ENCODE data around the gene GALNT17. TPM values are rescaled to one million over a fixed set of nuclear protein-coding genes. Genes with fewer than 3 reads are reported as not detected.

Gene GALNT17
- polyA plus RNA-seq, 1 donor from 2014 or later = 15.7 TPM

GRCh38 chr7:71740174-71740560 is 608.2 kb downstream of the GALNT17 start:
- no peak overlapping the region for H3K4me2 ChIP-seq (ENCODE audit: low read length)
- no peaks in the 10 kb centered on the region for H3K79me2 ChIP-seq (replicated peaks; ENCODE audit: insufficient read depth, low read length)
- no peak overlapping the region for H3K27ac ChIP-seq (ENCODE audit: low read length)
- H3K4me3 ChIP-seq (ENCODE audit: low read length) = no peak overlapping the region
- no peaks in the 10 kb centered on the region for H3K9me3 ChIP-seq (ENCODE audit: low read length)
- H3K9ac ChIP-seq (ENCODE audit: low read length) = no peak overlapping the region
- no peak overlapping the region for H2AFZ ChIP-seq (ENCODE audit: low read depth, low read length)
- no peaks in the 10 kb centered on the region for H3K9me2 ChIP-seq (ENCODE audit: insufficient read depth, low read length)
- H3K36me3 ChIP-seq (ENCODE audit: insufficient read depth, low read length) = no peaks in the 10 kb centered on the region
- no peaks in the 10 kb centered on the region for H4K20me1 ChIP-seq (ENCODE audit: insufficient read depth)
- TF ChIP-seq SMC3 (conservative IDR thresholded peaks at IDR 0.05; ENCODE audit: poor library complexity) (no peak), EZH2 (IDR thresholded peaks at IDR 0.05; ENCODE audit: borderline replicate concordance, insufficient read depth, low read length, poor library complexity, severe bottlenecking) (no peak), CTCF (IDR thresholded peaks at IDR 0.05; ENCODE audit: poor library complexity, severe bottlenecking) (no peak), MXI1 (conservative IDR thresholded peaks at IDR 0.05; ENCODE audit: poor library complexity, severe bottlenecking) (no peak), TAF1 (IDR thresholded peaks at IDR 0.05; ENCODE audit: low read depth) (no peak), POLR2AphosphoS5 (IDR thresholded peaks at IDR 0.05) (no peak), EP300 (conservative IDR thresholded peaks at IDR 0.05; ENCODE audit: poor library complexity, severe bottlenecking) (no peak), RAD21 (conservative IDR thresholded peaks at IDR 0.05) (no peak)
- TF ChIP-seq, protein P1, sequence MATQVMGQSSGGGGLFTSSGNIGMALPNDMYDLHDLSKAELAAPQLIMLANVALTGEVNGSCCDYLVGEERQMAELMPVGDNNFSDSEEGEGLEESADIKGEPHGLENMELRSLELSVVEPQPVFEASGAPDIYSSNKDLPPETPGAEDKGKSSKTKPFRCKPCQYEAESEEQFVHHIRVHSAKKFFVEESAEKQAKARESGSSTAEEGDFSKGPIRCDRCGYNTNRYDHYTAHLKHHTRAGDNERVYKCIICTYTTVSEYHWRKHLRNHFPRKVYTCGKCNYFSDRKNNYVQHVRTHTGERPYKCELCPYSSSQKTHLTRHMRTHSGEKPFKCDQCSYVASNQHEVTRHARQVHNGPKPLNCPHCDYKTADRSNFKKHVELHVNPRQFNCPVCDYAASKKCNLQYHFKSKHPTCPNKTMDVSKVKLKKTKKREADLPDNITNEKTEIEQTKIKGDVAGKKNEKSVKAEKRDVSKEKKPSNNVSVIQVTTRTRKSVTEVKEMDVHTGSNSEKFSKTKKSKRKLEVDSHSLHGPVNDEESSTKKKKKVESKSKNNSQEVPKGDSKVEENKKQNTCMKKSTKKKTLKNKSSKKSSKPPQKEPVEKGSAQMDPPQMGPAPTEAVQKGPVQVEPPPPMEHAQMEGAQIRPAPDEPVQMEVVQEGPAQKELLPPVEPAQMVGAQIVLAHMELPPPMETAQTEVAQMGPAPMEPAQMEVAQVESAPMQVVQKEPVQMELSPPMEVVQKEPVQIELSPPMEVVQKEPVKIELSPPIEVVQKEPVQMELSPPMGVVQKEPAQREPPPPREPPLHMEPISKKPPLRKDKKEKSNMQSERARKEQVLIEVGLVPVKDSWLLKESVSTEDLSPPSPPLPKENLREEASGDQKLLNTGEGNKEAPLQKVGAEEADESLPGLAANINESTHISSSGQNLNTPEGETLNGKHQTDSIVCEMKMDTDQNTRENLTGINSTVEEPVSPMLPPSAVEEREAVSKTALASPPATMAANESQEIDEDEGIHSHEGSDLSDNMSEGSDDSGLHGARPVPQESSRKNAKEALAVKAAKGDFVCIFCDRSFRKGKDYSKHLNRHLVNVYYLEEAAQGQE (IDR thresholded peaks at IDR 0.05; ENCODE audit: borderline replicate concordance) = no peak
- H3K27me3 ChIP-seq (ENCODE audit: insufficient read depth, low read depth, low read length) = peaks cover 7% of the 10 kb centered on the region
- no peaks in the 10 kb centered on the region for H3F3A ChIP-seq (ENCODE audit: insufficient read depth, low read length, poor library complexity, severe bottlenecking)

DNA sequence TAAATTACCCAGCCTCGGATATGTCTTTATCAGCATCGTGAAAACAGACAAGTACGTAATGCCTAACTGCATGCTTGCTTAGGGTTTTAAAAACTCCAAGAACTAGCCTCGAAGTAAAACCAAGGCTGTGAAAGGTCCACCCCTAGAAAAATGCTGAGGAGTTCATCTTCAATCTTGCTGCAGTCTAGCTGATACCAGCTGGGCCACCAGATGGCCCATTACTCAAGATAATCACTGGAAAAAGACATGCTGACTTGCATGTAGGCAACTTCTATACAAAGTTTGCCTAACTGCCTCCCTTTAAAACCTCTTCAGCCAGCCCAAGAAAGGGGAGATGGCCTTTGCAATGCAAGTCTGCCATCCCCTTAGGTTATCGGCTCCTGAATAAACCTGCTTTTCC is 614.1 kb downstream of the GALNT17 start:
- H3K27me3 ChIP-seq (ENCODE audit: insufficient read depth, low read depth, low read length) = peaks cover 3% of the 10 kb centered on the region
- no peaks in the 10 kb centered on the region for H4K20me1 ChIP-seq (ENCODE audit: insufficient read depth)
- no peak overlapping the region for H3K27ac ChIP-seq (ENCODE audit: low read length)
- no peaks in the 10 kb centered on the region for H3K9me3 ChIP-seq (ENCODE audit: low read length)
- no peak overlapping the region for H2AFZ ChIP-seq (ENCODE audit: low read depth, low read length)
- no peak overlapping the region for H3K4me2 ChIP-seq (ENCODE audit: low read length)
- H3F3A ChIP-seq (ENCODE audit: insufficient read depth, low read length, poor library complexity, severe bottlenecking) = no peaks in the 10 kb centered on the region
- H3K9me2 ChIP-seq (ENCODE audit: insufficient read depth, low read length) = no peaks in the 10 kb centered on the region
- H3K9ac ChIP-seq (ENCODE audit: low read length) = no peak overlapping the region
- H3K79me2 ChIP-seq (replicated peaks; ENCODE audit: insufficient read depth, low read length) = no peaks in the 10 kb centered on the region
- no peaks in the 10 kb centered on the region for H3K36me3 ChIP-seq (ENCODE audit: insufficient read depth, low read length)
- TF ChIP-seq RAD21 (conservative IDR thresholded peaks at IDR 0.05) = no peak
- TF ChIP-seq SMC3 (conservative IDR thresholded peaks at IDR 0.05; ENCODE audit: poor library complexity) = peak; percentile 43
- no peak overlapping the region for H3K4me3 ChIP-seq (ENCODE audit: low read length)

- Histone ChIP-seq H3K4me2 (ENCODE audit: low read length) (no peak overlapping the region), H3K9me3 (ENCODE audit: low read length) (no peaks in the 10 kb centered on the region), H3F3A (ENCODE audit: insufficient read depth, low read length, poor library complexity, severe bottlenecking) (no peaks in the 10 kb centered on the region), H3K4me3 (ENCODE audit: low read length) (no peak overlapping the region), H3K79me2 (replicated peaks; ENCODE audit: insufficient read depth, low read length) (no peaks in the 10 kb centered on the region), H3K27ac (ENCODE audit: low read length) (no peak overlapping the region), H3K9ac (ENCODE audit: low read length) (no peak overlapping the region), H3K9me2 (ENCODE audit: insufficient read depth, low read length) (no peaks in the 10 kb centered on the region), H3K36me3 (ENCODE audit: insufficient read depth, low read length) (no peaks in the 10 kb centered on the region), H2AFZ (ENCODE audit: low read depth, low read length) (no peak overlapping the region), H4K20me1 (ENCODE audit: insufficient read depth) (no peaks in the 10 kb centered on the region), H3K27me3 (ENCODE audit: insufficient read depth, low read depth, low read length) (peaks cover 10% of the 10 kb centered on the region)
- TF ChIP-seq EZH2 (IDR thresholded peaks at IDR 0.05; ENCODE audit: borderline replicate concordance, insufficient read depth, low read length, poor library complexity, severe bottlenecking) (no peak), TAF1 (IDR thresholded peaks at IDR 0.05; ENCODE audit: low read depth) (no peak), POLR2AphosphoS5 (IDR thresholded peaks at IDR 0.05) (no peak), SMC3 (conservative IDR thresholded peaks at IDR 0.05; ENCODE audit: poor library complexity) (no peak), EP300 (conservative IDR thresholded peaks at IDR 0.05; ENCODE audit: poor library complexity, severe bottlenecking) (no peak), CTCF (IDR thresholded peaks at IDR 0.05; ENCODE audit: poor library complexity, severe bottlenecking) (no peak), MXI1 (conservative IDR thresholded peaks at IDR 0.05; ENCODE audit: poor library complexity, severe bottlenecking) (no peak)
Measured at GRCh38 chr7:71750290-71750689, 618.3 kb downstream of the GALNT17 start.

All from neural cell (in vitro differentiated cells).